H1 (cell line): ENCODE data around the gene UBE3B. TPM values are rescaled to one million over a fixed set of nuclear protein-coding genes. Genes with fewer than 3 reads are reported as not detected.

Experiments used
- CTCF ChIA-PET: fragments of 300-600 bp; sonication (Branson Sonifier 250); formaldehyde crosslinking; loops from one replicate; lab custom pipeline; 2021; ENCODE audit not compliant: partially characterized antibody; lab: Charles Lee
- POLR2A ChIA-PET: fragments of 300-600 bp; sonication (Branson Sonifier 250); formaldehyde crosslinking; loops from one replicate; lab custom pipeline; 2021; ENCODE audit warnings: inconsistent platforms; ENCODE audit not compliant: partially characterized antibody; lab: Charles Lee
- DNase-seq, 2 experiments: peaks; one replicate each; pipeline versions ENCODE4 v3.0.0 to v3.0.0-alpha.2; 2010 to 2022; ENCODE audit warnings: low spot score in 2 of 2, low read depth in 1 of 2, mixed read lengths in 1 of 2
- FAIRE-seq: peaks from 2 replicates; lab custom pipeline; 2011; peaks lifted over from hg19 to GRCh38; lab: Jason Lieb, UNC
- H2AFZ ChIP-seq: 2 replicates; pipeline ENCODE4 v1.8.1; 2012; ENCODE audit warnings: low read length, inconsistent platforms
- H2AK5ac ChIP-seq: 2 replicates; pipeline ENCODE4 v1.6.1; 2013; ENCODE audit warnings: low read depth, low read length
- H2BK120ac ChIP-seq: replicated peaks from 2 replicates; pipeline ENCODE3; 2013; ENCODE audit warnings: low read depth, low read length, inconsistent platforms
- H2BK12ac ChIP-seq: 2 replicates; pipeline ENCODE4 v1.6.1; 2013; ENCODE audit warnings: low read depth, low read length
- H2BK15ac ChIP-seq: 2 replicates; pipeline ENCODE4 v1.6.1; 2013; ENCODE audit warnings: low read length
- H2BK20ac ChIP-seq: 2 replicates; pipeline ENCODE4 v1.6.1; 2013; ENCODE audit warnings: low read length
- H2BK5ac ChIP-seq: 2 replicates; pipeline ENCODE4 v1.6.1; 2013; ENCODE audit warnings: low read depth, low read length
- H3K14ac ChIP-seq: 2 replicates; pipeline ENCODE4 v1.6.1; 2013; ENCODE audit warnings: inconsistent platforms; ENCODE audit not compliant: insufficient read length
- H3K18ac ChIP-seq: 2 replicates; pipeline ENCODE4 v1.6.1; 2013; ENCODE audit warnings: low read length; ENCODE audit errors: extremely low read depth
- H3K23ac ChIP-seq: 2 replicates; pipeline ENCODE4 v1.6.1; 2013; ENCODE audit warnings: inconsistent platforms; ENCODE audit not compliant: insufficient read length
- H3K23me2 ChIP-seq: 2 replicates; pipeline ENCODE4 v1.6.1; 2013; ENCODE audit warnings: low read depth, low read length
- H3K27ac ChIP-seq: 2 replicates; pipeline ENCODE4 v1.6.1; 2011; ENCODE audit warnings: low read depth, low read length, inconsistent platforms
- H3K27me3 ChIP-seq, 4 experiments: replicated peaks in 1 of 4; 1 replicate in 1 of 4; 2 replicates in 3 of 4; pipeline versions ENCODE4 v1.6.1 to v1.8.1; 2011 to 2013; ENCODE audit warnings: low read length in 3 of 4, mild to moderate bottlenecking in 3 of 4, inconsistent platforms in 2 of 4, mixed read lengths in 2 of 4, moderate library complexity in 1 of 4; ENCODE audit not compliant: control insufficient read depth in 3 of 4, insufficient read depth in 3 of 4; ENCODE audit errors: extremely low read depth in 1 of 4
- H3K36me3 ChIP-seq, 4 experiments: 2 replicates each; pipeline versions ENCODE4 v1.6.1 to v1.8.1; 2011 to 2013; ENCODE audit warnings: mild to moderate bottlenecking in 4 of 4, low read length in 3 of 4, moderate library complexity in 2 of 4, control low read depth in 1 of 4, inconsistent platforms in 1 of 4; ENCODE audit not compliant: insufficient read depth in 4 of 4, control insufficient read depth in 2 of 4
- H3K4ac ChIP-seq: replicated peaks from 2 replicates; pipeline ENCODE3; 2013; ENCODE audit warnings: low read length, low read depth, mixed read lengths, inconsistent platforms; ENCODE audit not compliant: insufficient read length
- H3K4me1 ChIP-seq, 4 experiments: replicated peaks in 1 of 4; 1 replicate in 1 of 4; 2 replicates in 3 of 4; pipeline versions ENCODE4 v1.6.1 to v1.8.1; 2011 to 2013; ENCODE audit warnings: low read length in 3 of 4, inconsistent platforms in 2 of 4, mixed read lengths in 1 of 4; ENCODE audit not compliant: insufficient read depth in 4 of 4, control insufficient read depth in 3 of 4
- H3K4me2 ChIP-seq, 2 experiments: 2 replicates each; pipeline versions ENCODE4 v1.6.1 to v1.8.1; 2011 to 2013; ENCODE audit warnings: low read depth in 2 of 2, low read length in 2 of 2, control low read depth in 1 of 2, inconsistent platforms in 1 of 2, mild to moderate bottlenecking in 1 of 2; ENCODE audit not compliant: insufficient read depth in 1 of 2
- H3K4me3 ChIP-seq, 4 experiments: fragments of 200-600, 300-600 bp in 1 of 4; sonication (generic), shearing (Covaris generic), sonication (Bioruptor Twin) in 1 of 4; 2 replicates each; pipeline versions ENCODE4 v1.5.1 to v1.8.1; 2011 to 2016; ENCODE audit warnings: low read length in 4 of 4, low read depth in 3 of 4, control low read depth in 2 of 4, inconsistent platforms in 2 of 4, mild to moderate bottlenecking in 2 of 4, mixed read lengths in 1 of 4, moderate library complexity in 1 of 4; ENCODE audit not compliant: insufficient read depth in 2 of 4; ENCODE audit errors: extremely low read depth in 1 of 4
- H3K56ac ChIP-seq: replicated peaks from 2 replicates; pipeline ENCODE3; 2013; ENCODE audit warnings: low read depth, mild to moderate bottlenecking, mixed read lengths, low read length, inconsistent platforms; ENCODE audit not compliant: insufficient read length
- H3K79me1 ChIP-seq: 2 replicates; pipeline ENCODE4 v1.6.1; 2013; ENCODE audit warnings: low read depth, low read length, control low read depth
- H3K79me2 ChIP-seq, 2 experiments: 2 replicates each; pipeline versions ENCODE4 v1.6.1 to v1.8.1; 2012 to 2013; ENCODE audit warnings: low read length in 2 of 2, mild to moderate bottlenecking in 2 of 2, inconsistent platforms in 1 of 2; ENCODE audit not compliant: insufficient read depth in 2 of 2, control insufficient read depth in 1 of 2
- H3K9ac ChIP-seq, 4 experiments: replicated peaks in 1 of 4; 1 replicate in 1 of 4; 2 replicates in 3 of 4; pipeline versions ENCODE4 v1.6.1 to v1.8.1; 2011 to 2013; ENCODE audit warnings: low read depth in 3 of 4, low read length in 3 of 4, control low read depth in 2 of 4, mild to moderate bottlenecking in 2 of 4, moderate library complexity in 2 of 4, inconsistent platforms in 1 of 4; ENCODE audit errors: extremely low read depth in 1 of 4
- H3K9me3 ChIP-seq, 2 experiments: 2 replicates each; pipeline versions ENCODE4 v1.6.1 to v1.8.1; 2012 to 2013; ENCODE audit warnings: mild to moderate bottlenecking in 2 of 2, moderate library complexity in 2 of 2, control low read depth in 1 of 2, inconsistent platforms in 1 of 2, low read depth in 1 of 2, low read length in 1 of 2, mixed read lengths in 1 of 2; ENCODE audit not compliant: insufficient read depth in 2 of 2
- H4K20me1 ChIP-seq, 2 experiments: replicated peaks in 1 of 2; 2 replicates each; pipeline versions ENCODE3 to v1.8.1; 2011 to 2013; ENCODE audit warnings: inconsistent platforms in 2 of 2, low read length in 2 of 2, mild to moderate bottlenecking in 1 of 2; ENCODE audit not compliant: insufficient read depth in 2 of 2, control insufficient read depth in 1 of 2
- H4K5ac ChIP-seq: 2 replicates; pipeline ENCODE4 v1.6.1; 2013; ENCODE audit warnings: low read length, low read depth, mixed read lengths, inconsistent platforms; ENCODE audit not compliant: insufficient read length
- H4K8ac ChIP-seq: 2 replicates; pipeline ENCODE4 v1.8.0; 2013; ENCODE audit warnings: mild to moderate bottlenecking, moderate library complexity, low read length, inconsistent platforms; ENCODE audit not compliant: insufficient read depth; ENCODE audit errors: extremely low read depth
- H4K91ac ChIP-seq: replicated peaks from 2 replicates; pipeline ENCODE3; 2013; ENCODE audit warnings: low read length, mixed read lengths, inconsistent platforms; ENCODE audit not compliant: insufficient read length
- BACH1 ChIP-seq: IDR thresholded peaks from 2 replicates; pipeline ENCODE4 v1.6.1; 2012; ENCODE audit warnings: low read length, improper control_type of control experiment
- BCL11A ChIP-seq, 2 experiments: IDR thresholded peaks; one replicate each; pipeline ENCODE4 v1.6.1; 2011; ENCODE audit warnings: low read depth in 2 of 2, low read length in 2 of 2, mild to moderate bottlenecking in 2 of 2
- BRCA1 ChIP-seq: IDR thresholded peaks from 2 replicates; pipeline ENCODE4 v1.6.1; 2012; ENCODE audit warnings: low read depth, low read length, improper control_type of control experiment
- EGR1 ChIP-seq: IDR thresholded peaks from 2 replicates; pipeline ENCODE4 v1.6.1; 2011; ENCODE audit warnings: low read depth, low read length, borderline replicate concordance
- GTF2F1 ChIP-seq: IDR thresholded peaks from 2 replicates; pipeline ENCODE4 v1.6.1; 2012; ENCODE audit warnings: low read depth, low read length, improper control_type of control experiment, borderline replicate concordance
- HDAC6 ChIP-seq: IDR thresholded peaks from one replicate; pipeline ENCODE4 v1.7.1; 2012; ENCODE audit warnings: low read depth, mild to moderate bottlenecking, inconsistent platforms, low read length, moderate library complexity
- POLR2A ChIP-seq, 2 experiments: IDR thresholded peaks; 1 replicate in 1 of 2; 2 replicates in 1 of 2; pipeline ENCODE4 v1.6.1; 2011; ENCODE audit warnings: low read depth in 2 of 2, low read length in 2 of 2, mild to moderate bottlenecking in 2 of 2; ENCODE audit errors: control extremely low read depth in 1 of 2
- RFX5 ChIP-seq: IDR thresholded peaks from 2 replicates; pipeline ENCODE4 v1.6.1; 2011; ENCODE audit warnings: low read depth, low read length, improper control_type of control experiment, borderline replicate concordance
- TCF12 ChIP-seq: IDR thresholded peaks from 2 replicates; pipeline ENCODE4 v1.6.1; 2011; ENCODE audit warnings: low read depth, mild to moderate bottlenecking, low read length
- USF2 ChIP-seq: IDR thresholded peaks from 2 replicates; pipeline ENCODE4 v1.6.1; 2011; ENCODE audit warnings: low read length, improper control_type of control experiment
- YY1 ChIP-seq: IDR thresholded peaks from 2 replicates; pipeline ENCODE4 v1.6.1; 2011; ENCODE audit warnings: low read depth, mild to moderate bottlenecking, low read length
- WGBS, 2 experiments: shearing (Covaris generic) in 1 of 2; methylation state at CpG; one replicate each; pipeline versions ENCODE4 v1.1.6 to v1.1.7; 2013 to 2015; ENCODE audit warnings: low lambda C conversion rate in 2 of 2, mixed read lengths in 2 of 2, inconsistent platforms in 1 of 2, low coverage in 1 of 2, missing lambda C conversion rate in 1 of 2; ENCODE audit not compliant: insufficient replicate concordance in 2 of 2, insufficient coverage in 1 of 2, insufficient read length in 1 of 2; ENCODE audit errors: extremely low coverage in 1 of 2, missing lambda C conversion rate in 1 of 2; 5-methylcytosine and 5-hydroxymethylcytosine counted together
- polyA plus RNA-seq, 7 experiments: library from polyadenylated mRNA; depleted of rRNA in 3 of 7; stranded (reverse) in 5 of 7; unstranded in 2 of 7; fragments of >200 nt in 5 of 7; fragments of 200-250 nt in 2 of 7; gene quantifications; 1 replicate in 5 of 7; 2 replicates in 1 of 7; 4 replicates in 1 of 7; pipeline versions ENCODE4 v1.2.1 to v1.2.3, GENCODE V29; 2011 to 2013; ENCODE audit warnings: missing spikeins in 2 of 7, mixed read lengths in 2 of 7
- total RNA-seq: library from RNA; stranded (reverse); fragmentation: NEBNext Ultra II Directional; extraction: Animal tissue kit (Norgen Biotek cat#: 25700); gene quantifications from 2 replicates; pipeline ENCODE4 v1.2.1, GENCODE V29; 2021

UBE3B gene
- total and polyA plus RNA-seq, 2 of the 8 experiments (the other 6 are each of a cell fraction or from before 2014, with no cell fraction given): 14.0 to 21.1 TPM

- POLR2A ChIA-PET: interaction anchor here (2.0 kb wide), 1 partner anchor 9 kb away, joined by 5 read pairs; no protein-coding TSS in a partner anchor
- no peak overlapping the region for H3K23ac ChIP-seq
- TF ChIP-seq RFX5: no peak
- no peak for TF ChIP-seq EGR1
- TF ChIP-seq HDAC6: no peak
- no peak for TF ChIP-seq POLR2A (IDR thresholded peaks at IDR 0.05; ENCODE audit: control extremely low read depth in 1 of 2, low read depth in 2 of 2, low read length in 2 of 2)
- no peak for TF ChIP-seq BCL11A (IDR thresholded peaks at IDR 0.05; ENCODE audit: low read depth in 2 of 2, low read length in 2 of 2)
- no peak for TF ChIP-seq BRCA1
- TF ChIP-seq YY1: no peak
- TF ChIP-seq BACH1: no peak
- no peak for TF ChIP-seq GTF2F1
- no peak for TF ChIP-seq TCF12
- TF ChIP-seq USF2: no peak
- no peak overlapping the region for H2AK5ac ChIP-seq
- no peak overlapping the region for H2BK120ac ChIP-seq
- H3K36me3 ChIP-seq: peaks cover 10 to 38% (median 24%) of the 10 kb centered on the region in 4 experiments
- no peak overlapping the region for H3K4me3 ChIP-seq
- no peak overlapping the region for H2AFZ ChIP-seq
- H3K79me1 ChIP-seq: peaks cover 3% of the 10 kb centered on the region
- 83% methylated on average over 5 of the region's 5 CpGs; no CpG with 5 or more reads in 1 of the 2 experiments for WGBS, 2 experiments
- H3K56ac ChIP-seq: no peak overlapping the region
- H4K8ac ChIP-seq: no peak overlapping the region
- H4K91ac ChIP-seq: no peak overlapping the region
- H3K79me2 ChIP-seq: peaks cover 0 to 9% of the 10 kb centered on the region in 2 experiments; a peak in 2 of 4 replicates
- H2BK12ac ChIP-seq: no peak overlapping the region
- no peak overlapping the region for H2BK5ac ChIP-seq
- H2BK20ac ChIP-seq: no peak overlapping the region
- no peak overlapping the region for H3K9ac ChIP-seq
- DNase-seq (no peak), FAIRE-seq (no peak)
- H3K18ac ChIP-seq: no peak overlapping the region
- H3K4me2 ChIP-seq: no peak overlapping the region
- no peaks in the 10 kb centered on the region for H3K27me3 ChIP-seq
- H3K27ac ChIP-seq: no peak overlapping the region
- H3K9me3 ChIP-seq: no peaks in the 10 kb centered on the region
- no peak overlapping the region for H3K14ac ChIP-seq
- no peak overlapping the region for H2BK15ac ChIP-seq
- no peaks in the 10 kb centered on the region for H3K23me2 ChIP-seq
- CTCF ChIA-PET: interaction anchor here (0.5 to 17.4 kb wide), 2 partner anchors 16 to 1148 kb away, joined by 3 to 181 read pairs; no protein-coding TSS in a partner anchor
- H4K5ac ChIP-seq: no peak overlapping the region
- peaks cover 3 to 7% of the 10 kb centered on the region in 2 experiments for H4K20me1 ChIP-seq
- no peaks in the 10 kb centered on the region for H3K4me1 ChIP-seq
- no peak overlapping the region for H3K4ac ChIP-seq
Observed at GRCh38 chr12:109448272-109448671, 29.2 kb upstream of the UBE3B start.
